K562 (cell line): Measurements from ENCODE around the gene RPS6KA4. TPM values are rescaled to one million over a fixed set of nuclear protein-coding genes. Genes with fewer than 3 reads are reported as not detected.
A peak's percentile ranks its signal among the peaks of the same experiment; 100 is the strongest.

Experiments
- ARID1B ChIP-seq: fragments of 450-650 bp; IDR thresholded peaks from 2 replicates; pipeline ENCODE4 v1.6.1; 2016; ENCODE audit warnings: antibody characterized with exemption, mild to moderate bottlenecking, inconsistent platforms
- BACH1 ChIP-seq: fragments of 200-800 bp; sonication (Bioruptor generic); IDR thresholded peaks from 2 replicates; pipeline ENCODE4 v1.6.1; 2016; ENCODE audit warnings: missing genetic modification characterization, missing compliant biosample characterization
- CEBPZ ChIP-seq: fragments of 150-350 bp; IDR thresholded peaks from 2 replicates; pipeline ENCODE4 v1.6.1; 2014; ENCODE audit warnings: low read depth, mild to moderate bottlenecking, low read length, borderline replicate concordance
- GATAD2B ChIP-seq: fragments of 450-650 bp; IDR thresholded peaks from 2 replicates; pipeline ENCODE4 v1.6.1; 2017; ENCODE audit warnings: mild to moderate bottlenecking, borderline replicate concordance
- GTF2F1 ChIP-seq: IDR thresholded peaks from 2 replicates; pipeline ENCODE4 v1.6.1; 2011; ENCODE audit warnings: low read depth, low read length, improper control_type of control experiment
- HNRNPL ChIP-seq: fragments of 200-400 bp; formaldehyde crosslinking; IDR thresholded peaks from 2 replicates; pipeline ENCODE4 v1.6.1; 2017; ENCODE audit warnings: low read depth, mild to moderate bottlenecking, low read length
- JUND ChIP-seq, 2 experiments: IDR thresholded peaks; 2 replicates in 1 of 2; 3 replicates in 1 of 2; pipeline ENCODE4 v1.6.1; 2011; ENCODE audit warnings: borderline replicate concordance in 2 of 2, low read depth in 2 of 2, low read length in 2 of 2, improper control_type of control experiment in 1 of 2, missing biosample characterization in 1 of 2, missing genetic modification characterization in 1 of 2, missing genetic modification reagents in 1 of 2
- SRSF1 ChIP-seq: fragments of 200-400 bp; formaldehyde crosslinking; IDR thresholded peaks from 2 replicates; pipeline ENCODE4 v1.6.1; 2017; ENCODE audit warnings: mild to moderate bottlenecking, low read depth, low read length, moderate library complexity
- TAF15 ChIP-seq: fragments of 200-400 bp; formaldehyde crosslinking; IDR thresholded peaks from 2 replicates; pipeline ENCODE4 v1.6.1; 2017; ENCODE audit warnings: mild to moderate bottlenecking, low read depth, low read length, moderate library complexity
- ZNF263 ChIP-seq: sonication (generic); formaldehyde crosslinking; IDR thresholded peaks from 2 replicates; pipeline ENCODE4 v1.8.0; 2022; ENCODE audit warnings: mild to moderate bottlenecking, missing genetic modification reagents, borderline replicate concordance
- polyA plus RNA-seq, 8 experiments: library from polyadenylated mRNA; depleted of rRNA in 4 of 8; stranded (reverse) in 5 of 8; unstranded in 3 of 8; fragments of >200 nt; fragmentation: Nextera tagmentation in 2 of 8; fragmentation: Illumina TruSeq in 1 of 8; extraction: Ambion mirVana in 2 of 8; extraction: Trizol in 1 of 8; gene quantifications; 2 replicates each; pipeline versions ENCODE4 v1.2.1 to v1.2.3, GENCODE V29; 2011 to 2014; ENCODE audit warnings: inconsistent platforms in 1 of 8, missing spikeins in 1 of 8
- total RNA-seq, 7 experiments: library from RNA; depleted of rRNA in 6 of 7; stranded (reverse); fragments of >200 nt in 6 of 7; fragmentation: Illumina TruSeq in 2 of 7; extraction: Trizol in 2 of 7; gene quantifications; 2 replicates each; pipeline versions ENCODE4 v1.2.1 to v1.2.3, GENCODE V29; 2011 to 2021; ENCODE audit warnings: low replicate concordance in 1 of 7
- TF ChIP-seq, protein P1 (sequence below): fragments of 450-650 bp; IDR thresholded peaks from 2 replicates; pipeline ENCODE4 v1.6.1; 2016; ENCODE audit warnings: mild to moderate bottlenecking, moderate library complexity

The RPS6KA4 gene
- total and polyA plus RNA-seq, 9 of the 15 experiments (the other 6 are each of a cell fraction or from before 2014, with no cell fraction given) = 0.15 to 23.8 (median 9.8) TPM

DNA sequence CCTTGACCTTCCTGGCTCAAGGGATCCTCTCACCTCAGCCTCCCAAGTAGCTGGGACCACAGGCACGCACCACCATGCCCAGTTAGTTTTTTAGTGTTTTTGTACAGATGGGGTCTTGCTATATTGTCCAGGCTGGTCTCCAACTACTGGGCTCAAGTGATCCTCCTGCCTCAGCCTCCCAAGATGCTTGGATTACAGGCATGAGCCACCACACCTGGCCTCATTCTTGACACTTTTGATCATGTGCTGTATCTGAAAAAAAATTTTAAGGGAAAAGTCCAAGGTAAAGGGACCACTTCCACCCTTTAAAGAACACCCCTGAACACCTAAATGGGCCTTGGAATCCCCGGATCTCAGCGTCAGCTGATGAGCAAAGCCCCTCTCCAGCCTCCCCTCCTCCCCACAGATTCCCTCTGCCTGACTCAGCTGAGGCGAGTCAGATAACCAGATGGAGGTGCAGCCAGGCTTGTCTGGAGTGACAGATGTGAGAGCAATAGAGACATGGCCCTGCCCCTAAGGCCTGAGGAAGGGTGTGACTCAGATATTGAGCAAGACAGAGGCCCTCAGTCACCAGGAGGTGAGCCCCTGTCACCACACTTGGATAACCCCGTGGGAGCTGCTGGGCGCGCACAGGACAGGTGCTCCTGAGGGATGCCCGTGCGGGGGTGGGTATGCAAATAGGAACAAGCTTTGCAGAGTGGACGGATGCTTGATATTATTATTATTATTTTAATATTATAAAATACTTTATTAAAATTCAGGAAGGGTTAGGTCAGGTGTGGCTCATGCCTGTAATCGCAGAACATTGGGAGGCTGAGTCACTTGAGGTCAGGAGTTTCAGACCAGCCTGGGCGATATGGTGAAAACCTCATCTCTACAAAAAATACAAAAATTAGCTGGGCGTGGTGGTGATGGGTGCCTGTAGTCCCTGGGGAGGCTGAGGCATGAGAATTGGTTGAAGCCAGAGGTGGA lies 23.9 kb upstream of the RPS6KA4 start (continued):
- TF ChIP-seq, protein P1, sequence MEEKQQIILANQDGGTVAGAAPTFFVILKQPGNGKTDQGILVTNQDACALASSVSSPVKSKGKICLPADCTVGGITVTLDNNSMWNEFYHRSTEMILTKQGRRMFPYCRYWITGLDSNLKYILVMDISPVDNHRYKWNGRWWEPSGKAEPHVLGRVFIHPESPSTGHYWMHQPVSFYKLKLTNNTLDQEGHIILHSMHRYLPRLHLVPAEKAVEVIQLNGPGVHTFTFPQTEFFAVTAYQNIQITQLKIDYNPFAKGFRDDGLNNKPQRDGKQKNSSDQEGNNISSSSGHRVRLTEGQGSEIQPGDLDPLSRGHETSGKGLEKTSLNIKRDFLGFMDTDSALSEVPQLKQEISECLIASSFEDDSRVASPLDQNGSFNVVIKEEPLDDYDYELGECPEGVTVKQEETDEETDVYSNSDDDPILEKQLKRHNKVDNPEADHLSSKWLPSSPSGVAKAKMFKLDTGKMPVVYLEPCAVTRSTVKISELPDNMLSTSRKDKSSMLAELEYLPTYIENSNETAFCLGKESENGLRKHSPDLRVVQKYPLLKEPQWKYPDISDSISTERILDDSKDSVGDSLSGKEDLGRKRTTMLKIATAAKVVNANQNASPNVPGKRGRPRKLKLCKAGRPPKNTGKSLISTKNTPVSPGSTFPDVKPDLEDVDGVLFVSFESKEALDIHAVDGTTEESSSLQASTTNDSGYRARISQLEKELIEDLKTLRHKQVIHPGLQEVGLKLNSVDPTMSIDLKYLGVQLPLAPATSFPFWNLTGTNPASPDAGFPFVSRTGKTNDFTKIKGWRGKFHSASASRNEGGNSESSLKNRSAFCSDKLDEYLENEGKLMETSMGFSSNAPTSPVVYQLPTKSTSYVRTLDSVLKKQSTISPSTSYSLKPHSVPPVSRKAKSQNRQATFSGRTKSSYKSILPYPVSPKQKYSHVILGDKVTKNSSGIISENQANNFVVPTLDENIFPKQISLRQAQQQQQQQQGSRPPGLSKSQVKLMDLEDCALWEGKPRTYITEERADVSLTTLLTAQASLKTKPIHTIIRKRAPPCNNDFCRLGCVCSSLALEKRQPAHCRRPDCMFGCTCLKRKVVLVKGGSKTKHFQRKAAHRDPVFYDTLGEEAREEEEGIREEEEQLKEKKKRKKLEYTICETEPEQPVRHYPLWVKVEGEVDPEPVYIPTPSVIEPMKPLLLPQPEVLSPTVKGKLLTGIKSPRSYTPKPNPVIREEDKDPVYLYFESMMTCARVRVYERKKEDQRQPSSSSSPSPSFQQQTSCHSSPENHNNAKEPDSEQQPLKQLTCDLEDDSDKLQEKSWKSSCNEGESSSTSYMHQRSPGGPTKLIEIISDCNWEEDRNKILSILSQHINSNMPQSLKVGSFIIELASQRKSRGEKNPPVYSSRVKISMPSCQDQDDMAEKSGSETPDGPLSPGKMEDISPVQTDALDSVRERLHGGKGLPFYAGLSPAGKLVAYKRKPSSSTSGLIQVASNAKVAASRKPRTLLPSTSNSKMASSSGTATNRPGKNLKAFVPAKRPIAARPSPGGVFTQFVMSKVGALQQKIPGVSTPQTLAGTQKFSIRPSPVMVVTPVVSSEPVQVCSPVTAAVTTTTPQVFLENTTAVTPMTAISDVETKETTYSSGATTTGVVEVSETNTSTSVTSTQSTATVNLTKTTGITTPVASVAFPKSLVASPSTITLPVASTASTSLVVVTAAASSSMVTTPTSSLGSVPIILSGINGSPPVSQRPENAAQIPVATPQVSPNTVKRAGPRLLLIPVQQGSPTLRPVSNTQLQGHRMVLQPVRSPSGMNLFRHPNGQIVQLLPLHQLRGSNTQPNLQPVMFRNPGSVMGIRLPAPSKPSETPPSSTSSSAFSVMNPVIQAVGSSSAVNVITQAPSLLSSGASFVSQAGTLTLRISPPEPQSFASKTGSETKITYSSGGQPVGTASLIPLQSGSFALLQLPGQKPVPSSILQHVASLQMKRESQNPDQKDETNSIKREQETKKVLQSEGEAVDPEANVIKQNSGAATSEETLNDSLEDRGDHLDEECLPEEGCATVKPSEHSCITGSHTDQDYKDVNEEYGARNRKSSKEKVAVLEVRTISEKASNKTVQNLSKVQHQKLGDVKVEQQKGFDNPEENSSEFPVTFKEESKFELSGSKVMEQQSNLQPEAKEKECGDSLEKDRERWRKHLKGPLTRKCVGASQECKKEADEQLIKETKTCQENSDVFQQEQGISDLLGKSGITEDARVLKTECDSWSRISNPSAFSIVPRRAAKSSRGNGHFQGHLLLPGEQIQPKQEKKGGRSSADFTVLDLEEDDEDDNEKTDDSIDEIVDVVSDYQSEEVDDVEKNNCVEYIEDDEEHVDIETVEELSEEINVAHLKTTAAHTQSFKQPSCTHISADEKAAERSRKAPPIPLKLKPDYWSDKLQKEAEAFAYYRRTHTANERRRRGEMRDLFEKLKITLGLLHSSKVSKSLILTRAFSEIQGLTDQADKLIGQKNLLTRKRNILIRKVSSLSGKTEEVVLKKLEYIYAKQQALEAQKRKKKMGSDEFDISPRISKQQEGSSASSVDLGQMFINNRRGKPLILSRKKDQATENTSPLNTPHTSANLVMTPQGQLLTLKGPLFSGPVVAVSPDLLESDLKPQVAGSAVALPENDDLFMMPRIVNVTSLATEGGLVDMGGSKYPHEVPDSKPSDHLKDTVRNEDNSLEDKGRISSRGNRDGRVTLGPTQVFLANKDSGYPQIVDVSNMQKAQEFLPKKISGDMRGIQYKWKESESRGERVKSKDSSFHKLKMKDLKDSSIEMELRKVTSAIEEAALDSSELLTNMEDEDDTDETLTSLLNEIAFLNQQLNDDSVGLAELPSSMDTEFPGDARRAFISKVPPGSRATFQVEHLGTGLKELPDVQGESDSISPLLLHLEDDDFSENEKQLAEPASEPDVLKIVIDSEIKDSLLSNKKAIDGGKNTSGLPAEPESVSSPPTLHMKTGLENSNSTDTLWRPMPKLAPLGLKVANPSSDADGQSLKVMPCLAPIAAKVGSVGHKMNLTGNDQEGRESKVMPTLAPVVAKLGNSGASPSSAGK = peak; percentile 58; the same call in 1 of the 2 replicates
- peak; percentile 99 for TF ChIP-seq ARID1B
- TF ChIP-seq HNRNPL = no peak
- no peak for TF ChIP-seq TAF15
- TF ChIP-seq BACH1 (tag) = peak; percentile 88
- TF ChIP-seq GATAD2B = peak; percentile 84
- no peak for TF ChIP-seq CEBPZ
- no peak for TF ChIP-seq GTF2F1
- TF ChIP-seq JUND (IDR thresholded peaks at IDR 0.05; ENCODE audit: borderline replicate concordance, low read depth, low read length) = peak; percentile 99
- peak; percentile 98; the same call in 2 of the 3 replicates for TF ChIP-seq JUND (tag; IDR thresholded peaks at IDR 0.05; ENCODE audit: borderline replicate concordance, low read depth, low read length)
- TF ChIP-seq SRSF1 = no peak
- TF ChIP-seq ZNF263 (CRISPR knock-in tag) = peak; percentile 84
